Endothelial cell of umbilical vein (primary cell): ENCODE data around the gene KLRF1. TPM values are rescaled to one million over a fixed set of nuclear protein-coding genes. Genes with fewer than 3 reads are reported as not detected.

Source experiments
- BruUV-seq: library from RNA; stranded (reverse); fragments of 400-500 nt; replicated peaks from 2 replicates; lab custom pipeline; 2021; lab: Mats Ljungman, UMichigan
- CTCF ChIA-PET: fragments of 300-600, 350-600 bp; sonication (Branson Sonifier 250); formaldehyde crosslinking; loops from one replicate; lab custom pipeline; 2021; ENCODE audit warnings: antibody characterized with exemption, inconsistent platforms; lab: Charles Lee
- POLR2A ChIA-PET: fragments of 300-600, 350-600 bp; sonication (Branson Sonifier 250); formaldehyde crosslinking; loops from one replicate; lab custom pipeline; 2021; ENCODE audit warnings: antibody characterized with exemption, inconsistent platforms; lab: Charles Lee
- DNase-seq: peaks from one replicate; pipeline ENCODE4 v3.0.0-alpha.2; 2011; ENCODE audit warnings: low read depth, low spot score
- FAIRE-seq: peaks from 2 replicates; lab custom pipeline; 2011; peaks lifted over from hg19 to GRCh38; lab: Jason Lieb, UNC
- H2AFZ ChIP-seq: 2 replicates; pipeline ENCODE4 v1.6.0; 2012; ENCODE audit warnings: low read depth, low read length, control low read depth, inconsistent platforms
- H3K27ac ChIP-seq: 2 replicates; pipeline ENCODE4 v1.5.1; 2011; ENCODE audit warnings: low read depth, mild to moderate bottlenecking, control low read depth, low read length, moderate library complexity; ENCODE audit not compliant: insufficient read depth
- H3K27me3 ChIP-seq, 2 experiments: 2 replicates each; pipeline versions ENCODE4 v1.6.0 to v1.6.1; 2011; ENCODE audit warnings: low read length in 2 of 2, mixed read lengths in 1 of 2; ENCODE audit not compliant: control insufficient read depth in 2 of 2, insufficient read depth in 2 of 2
- H3K36me3 ChIP-seq, 2 experiments: 2 replicates in 1 of 2; 3 replicates in 1 of 2; pipeline ENCODE4 v1.5.1; 2011; ENCODE audit warnings: low read length in 2 of 2, mild to moderate bottlenecking in 1 of 2, moderate library complexity in 1 of 2; ENCODE audit not compliant: control insufficient read depth in 2 of 2, insufficient read depth in 2 of 2; ENCODE audit errors: extremely low read depth in 1 of 2
- H3K4me1 ChIP-seq: 3 replicates; pipeline ENCODE4 v1.5.1; 2011; ENCODE audit warnings: mild to moderate bottlenecking, low read length; ENCODE audit not compliant: control insufficient read depth, insufficient read depth; ENCODE audit errors: extremely low read depth
- H3K4me2 ChIP-seq: 2 replicates; pipeline ENCODE4 v1.6.1; 2011; ENCODE audit warnings: low read length, control low read depth, mixed read lengths; ENCODE audit not compliant: insufficient read depth
- H3K4me3 ChIP-seq, 3 experiments: fragments of 200-600 bp in 1 of 3; sonication (generic), shearing (Covaris generic) in 1 of 3; replicated peaks in 1 of 3; 2 replicates each; pipeline ENCODE4 v1.5.1; 2011 to 2016; ENCODE audit warnings: control low read depth in 3 of 3, low read length in 3 of 3, mild to moderate bottlenecking in 2 of 3, inconsistent platforms in 1 of 3, low read depth in 1 of 3, moderate library complexity in 1 of 3; ENCODE audit not compliant: insufficient read depth in 1 of 3
- H3K79me2 ChIP-seq: 2 replicates; pipeline ENCODE4 v1.6.0; 2012; ENCODE audit warnings: low read length, inconsistent platforms; ENCODE audit not compliant: control insufficient read depth, insufficient read depth
- H3K9ac ChIP-seq: replicated peaks from 2 replicates; pipeline ENCODE3; 2011; ENCODE audit warnings: low read length, control low read depth; ENCODE audit not compliant: insufficient read depth; ENCODE audit errors: extremely low read depth
- H3K9me1 ChIP-seq: replicated peaks from 3 replicates; pipeline ENCODE4 v1.6.0; 2011; ENCODE audit warnings: mild to moderate bottlenecking, low read length; ENCODE audit not compliant: control insufficient read depth, insufficient read depth; ENCODE audit errors: extremely low read depth
- H3K9me3 ChIP-seq: replicated peaks from 2 replicates; pipeline ENCODE4 v1.5.1; 2012; ENCODE audit warnings: low read length, inconsistent platforms; ENCODE audit not compliant: control insufficient read depth, insufficient read depth
- H4K20me1 ChIP-seq: replicated peaks from 2 replicates; pipeline ENCODE3; 2011; ENCODE audit warnings: mild to moderate bottlenecking, low read length; ENCODE audit not compliant: control insufficient read depth, insufficient read depth; ENCODE audit errors: extremely low read depth
- FOS ChIP-seq: IDR thresholded peaks from 2 replicates; pipeline ENCODE4 v1.6.1; 2011; ENCODE audit warnings: mild to moderate bottlenecking, low read length, moderate library complexity, borderline replicate concordance; ENCODE audit not compliant: insufficient read depth
- GATA2 ChIP-seq: IDR thresholded peaks from 2 replicates; pipeline ENCODE4 v1.7.0; 2011; ENCODE audit warnings: low read depth, mild to moderate bottlenecking, moderate library complexity, mixed read lengths, low read length; ENCODE audit not compliant: insufficient read length, insufficient read depth
- MYC ChIP-seq: IDR thresholded peaks from one replicate; pipeline ENCODE4 v1.6.1; 2011; ENCODE audit warnings: mild to moderate bottlenecking, low read depth, low read length
- POLR2A ChIP-seq: IDR thresholded peaks from 2 replicates; pipeline ENCODE4 v1.6.1; 2012; ENCODE audit warnings: low read depth, mild to moderate bottlenecking, control low read depth, low read length
- POLR2AphosphoS5 ChIP-seq: IDR thresholded peaks from 2 replicates; pipeline ENCODE4 v1.6.1; 2012; ENCODE audit warnings: low read depth, mild to moderate bottlenecking, control low read depth, low read length, moderate library complexity; ENCODE audit not compliant: insufficient read depth
- dilution Hi-C: fragments of 300-500 bp; cut with MboI; formaldehyde crosslinking; loops from one replicate; pipeline ENCODE4 v1.15.0; 2019; ENCODE audit warnings: low sequenced_read_pairs; ENCODE audit not compliant: extremely low pct_ligation_motif_present
- intact Hi-C: fragments of 100-400 bp; cut with micrococcal nuclease; formaldehyde crosslinking; loops from one replicate; pipeline ENCODE4 v1.10.0; 2022
- polyA plus RNA-seq, 4 experiments: library from polyadenylated mRNA; depleted of rRNA in 3 of 4; stranded (reverse) in 3 of 4; unstranded in 1 of 4; fragments of >200 nt; gene quantifications; 2 replicates each; pipeline versions ENCODE4 v1.2.1 to v1.2.3, GENCODE V29; 2011 to 2012; ENCODE audit warnings: missing spikeins in 1 of 4
- total RNA-seq: library from RNA; stranded (reverse); gene quantifications from 2 replicates; pipeline ENCODE4 v1.2.3, GENCODE V29; 2021
- TF ChIP-seq, protein P1 (sequence below), 2 donors: IDR thresholded peaks; 1 replicate in 1 of 2; 2 replicates in 1 of 2; pipeline ENCODE4 v1.5.1; 2011; ENCODE audit warnings: low read length in 2 of 2, mild to moderate bottlenecking in 2 of 2, moderate library complexity in 2 of 2, control low read depth in 1 of 2, inconsistent platforms in 1 of 2, low read depth in 1 of 2; ENCODE audit not compliant: insufficient read depth in 1 of 2; ENCODE audit errors: extremely low read depth in 1 of 2
- TF ChIP-seq, protein P2 (sequence below): IDR thresholded peaks from 2 replicates; pipeline ENCODE4 v1.6.1; 2011; ENCODE audit not compliant: insufficient read depth, insufficient read length

Gene KLRF1
- total and polyA plus RNA-seq, 2 donors (not counting 3 experiments of a cell fraction or from before 2014, with no cell fraction given), result not detected

DNA sequence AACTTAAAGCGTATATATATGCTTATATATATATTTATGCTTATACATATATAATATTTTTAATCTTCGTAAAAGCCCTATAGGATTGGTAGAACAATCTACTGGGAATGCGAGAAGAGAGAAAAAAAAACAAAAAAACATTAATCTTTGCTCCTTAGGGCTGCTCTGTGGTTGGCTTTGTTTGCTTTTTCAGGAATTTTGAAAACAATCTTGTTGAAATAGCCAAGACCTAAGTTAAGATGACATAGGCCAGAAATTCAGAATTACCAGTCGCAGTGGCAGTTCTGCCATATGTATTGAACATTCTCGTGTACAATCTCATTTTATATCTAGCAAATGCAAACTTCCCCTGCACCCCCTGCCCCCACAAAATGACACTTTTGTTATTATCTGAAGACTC lies 54.7 kb downstream of the KLRF1 start:
- Histone ChIP-seq H4K20me1 (no peaks in the 10 kb centered on the region), H3K79me2 (no peaks in the 10 kb centered on the region), H3K9me3 (no peaks in the 10 kb centered on the region), H3K27ac (no peak overlapping the region), H3K27me3 (no peaks in the 10 kb centered on the region), H3K36me3 (no peaks in the 10 kb centered on the region), H3K9me1 (no peaks in the 10 kb centered on the region), H3K4me1 (no peaks in the 10 kb centered on the region), H3K4me3 (no peak overlapping the region), H3K4me2 (no peak overlapping the region), H3K9ac (no peak overlapping the region), H2AFZ (no peak overlapping the region)
- POLR2A ChIA-PET, result no interaction called here
- DNase-seq (no peak), FAIRE-seq (no peak)
- CTCF ChIA-PET, result no interaction called here
- dilution Hi-C loops, result no loop called here
- TF ChIP-seq, protein P1, sequence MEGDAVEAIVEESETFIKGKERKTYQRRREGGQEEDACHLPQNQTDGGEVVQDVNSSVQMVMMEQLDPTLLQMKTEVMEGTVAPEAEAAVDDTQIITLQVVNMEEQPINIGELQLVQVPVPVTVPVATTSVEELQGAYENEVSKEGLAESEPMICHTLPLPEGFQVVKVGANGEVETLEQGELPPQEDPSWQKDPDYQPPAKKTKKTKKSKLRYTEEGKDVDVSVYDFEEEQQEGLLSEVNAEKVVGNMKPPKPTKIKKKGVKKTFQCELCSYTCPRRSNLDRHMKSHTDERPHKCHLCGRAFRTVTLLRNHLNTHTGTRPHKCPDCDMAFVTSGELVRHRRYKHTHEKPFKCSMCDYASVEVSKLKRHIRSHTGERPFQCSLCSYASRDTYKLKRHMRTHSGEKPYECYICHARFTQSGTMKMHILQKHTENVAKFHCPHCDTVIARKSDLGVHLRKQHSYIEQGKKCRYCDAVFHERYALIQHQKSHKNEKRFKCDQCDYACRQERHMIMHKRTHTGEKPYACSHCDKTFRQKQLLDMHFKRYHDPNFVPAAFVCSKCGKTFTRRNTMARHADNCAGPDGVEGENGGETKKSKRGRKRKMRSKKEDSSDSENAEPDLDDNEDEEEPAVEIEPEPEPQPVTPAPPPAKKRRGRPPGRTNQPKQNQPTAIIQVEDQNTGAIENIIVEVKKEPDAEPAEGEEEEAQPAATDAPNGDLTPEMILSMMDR (IDR thresholded peaks at IDR 0.05; ENCODE audit: extremely low read depth in 1 of 2, insufficient read depth in 1 of 2, low read depth in 1 of 2, low read length in 2 of 2), result no peak
- TF ChIP-seq MYC, result no peak
- no peak for TF ChIP-seq GATA2
- no peak for TF ChIP-seq POLR2A
- intact Hi-C loops, result no loop called here
- no TSS peak for BruUV-seq

DNA sequence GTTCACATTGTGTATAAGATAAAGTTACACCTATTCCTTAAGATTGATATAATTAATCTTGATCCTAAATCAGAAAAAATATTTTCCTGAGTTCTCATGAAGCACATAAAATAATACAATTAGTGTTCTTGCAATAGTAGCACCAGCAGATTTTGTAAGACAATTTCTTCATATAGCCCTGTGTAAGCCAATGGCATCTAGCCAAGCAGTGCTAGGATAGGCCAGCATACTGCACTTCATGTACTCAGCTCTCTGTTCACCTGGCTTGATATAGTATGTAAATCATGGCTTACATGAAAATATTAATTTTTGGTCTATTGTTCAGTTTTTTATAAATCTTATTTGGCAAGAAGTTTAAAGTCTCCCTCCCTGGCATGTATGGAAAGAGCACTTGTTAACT lies 55.9 kb downstream of the KLRF1 start:
- H3K4me2 ChIP-seq, result no peak overlapping the region
- TF ChIP-seq POLR2AphosphoS5, result no peak
- TF ChIP-seq GATA2, result no peak
- TF ChIP-seq FOS, result no peak
- no peak for TF ChIP-seq MYC
- TF ChIP-seq POLR2A, result no peak
- TF ChIP-seq, protein P2, sequence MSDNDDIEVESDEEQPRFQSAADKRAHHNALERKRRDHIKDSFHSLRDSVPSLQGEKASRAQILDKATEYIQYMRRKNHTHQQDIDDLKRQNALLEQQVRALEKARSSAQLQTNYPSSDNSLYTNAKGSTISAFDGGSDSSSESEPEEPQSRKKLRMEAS, result no peak
- dilution Hi-C loops, result no loop called here
- intact Hi-C loops, result no loop called here
- no peaks in the 10 kb centered on the region for H3K9me3 ChIP-seq
- no peaks in the 10 kb centered on the region for H3K9me1 ChIP-seq
- ChIA-PET POLR2A (no interaction called here), CTCF (no interaction called here)
- no peak overlapping the region for H3K9ac ChIP-seq
- FAIRE-seq (no peak), DNase-seq (no peak)
- H3K36me3 ChIP-seq, result no peaks in the 10 kb centered on the region
- no peak overlapping the region for H3K27ac ChIP-seq
- no peaks in the 10 kb centered on the region for H3K4me1 ChIP-seq
- no peak overlapping the region for H3K4me3 ChIP-seq
- H4K20me1 ChIP-seq, result no peaks in the 10 kb centered on the region
- no peaks in the 10 kb centered on the region for H3K27me3 ChIP-seq
- no TSS peak for BruUV-seq
- H3K79me2 ChIP-seq, result no peaks in the 10 kb centered on the region
- no peak overlapping the region for H2AFZ ChIP-seq
